ENCODE measurements around the gene SSBP4. TPM values are rescaled to one million over a fixed set of nuclear protein-coding genes. Genes with fewer than 3 reads are reported as not detected.

The SSBP4 gene
- total and polyA plus RNA-seq, 2 experiments from 2014 or later = 46.9 to 169 TPM

DNA sequence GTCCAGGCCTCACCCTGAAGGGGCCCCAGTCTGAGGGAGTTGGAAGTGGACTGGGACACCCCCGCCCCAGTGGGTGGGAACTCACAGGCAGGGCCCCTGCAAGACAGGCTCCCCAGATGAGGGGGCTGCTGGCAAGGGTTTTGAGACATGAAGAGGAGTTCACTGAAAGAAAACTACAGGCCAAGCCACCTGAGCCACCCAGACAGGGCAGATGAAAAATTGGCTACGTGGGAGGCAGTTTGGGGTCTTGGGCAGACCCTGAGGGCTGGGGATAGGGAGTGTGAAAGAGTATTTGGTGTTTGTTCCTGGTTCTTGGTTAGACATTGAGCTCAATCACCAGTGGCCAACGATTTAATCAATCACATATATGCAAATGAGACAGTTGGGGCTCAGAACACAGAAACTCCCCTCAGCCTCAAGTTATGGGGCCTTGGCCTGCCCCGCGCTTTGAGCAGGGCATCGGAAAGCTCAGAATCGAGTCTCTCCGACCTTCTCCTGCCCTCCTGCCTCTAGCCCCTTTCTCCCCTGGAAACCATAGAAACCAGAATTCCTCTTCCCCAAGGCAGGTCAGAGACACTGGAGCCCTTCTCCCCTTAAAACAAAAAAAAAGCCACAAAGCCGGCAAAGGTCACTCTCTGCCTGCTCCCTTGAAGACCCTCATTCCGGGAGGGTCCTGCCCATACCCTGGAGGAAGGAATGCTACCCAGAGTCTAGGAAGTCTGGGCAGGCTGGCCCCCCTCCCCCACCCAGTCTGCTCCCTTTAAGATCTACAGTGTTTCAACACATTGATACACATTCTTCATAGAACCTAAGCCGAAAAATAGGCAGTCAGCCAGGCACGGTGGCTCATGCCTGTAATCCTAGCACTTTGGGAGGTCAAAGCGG is 20.1 kb downstream of the SSBP4 start:
- H2AFZ ChIP-seq = no peak overlapping the region
- no peaks in the 10 kb centered on the region for H3K4me1 ChIP-seq (ENCODE audit: insufficient read depth)
- 57 to 61% methylated on average over 13 of the region's 13 CpGs for WGBS, 2 experiments (ENCODE audit: low coverage in 1 of 2, low lambda C conversion rate in 2 of 2, missing lambda C conversion rate in 2 of 2)
- H3K9ac ChIP-seq = no peak overlapping the region
- no peak overlapping the region for H3K27ac ChIP-seq
- no peak for TF ChIP-seq EZH2 (IDR thresholded peaks at IDR 0.05; ENCODE audit: insufficient read depth, poor library complexity, severe bottlenecking)
- TF ChIP-seq EZH2phosphoT487 (IDR thresholded peaks at IDR 0.05; ENCODE audit: insufficient read depth, low read depth) = no peak
- H3K27me3 ChIP-seq (replicated peaks; ENCODE audit: insufficient read depth) = no peaks in the 10 kb centered on the region
- H3F3A ChIP-seq (ENCODE audit: insufficient read depth) = peaks cover 23% of the 10 kb centered on the region
- H4K20me1 ChIP-seq (ENCODE audit: insufficient read depth) = no peaks in the 10 kb centered on the region
- in situ Hi-C loops (cut with MboI) = no loop called here
- no peaks in the 10 kb centered on the region for H3K9me2 ChIP-seq (ENCODE audit: insufficient read depth)
- H3K4me2 ChIP-seq (ENCODE audit: unreplicated experiment) = no peak overlapping the region
- H3K9me3 ChIP-seq (ENCODE audit: low read depth) = no peaks in the 10 kb centered on the region
- no peak overlapping the region for H3K4me3 ChIP-seq
- H3K79me2 ChIP-seq (ENCODE audit: insufficient read depth) = no peaks in the 10 kb centered on the region
- peaks cover 3% of the 10 kb centered on the region; the same call in 1 of the 2 replicates for H3K36me3 ChIP-seq (ENCODE audit: low read depth)
- peak; percentile 53 for DNase-seq

DNA sequence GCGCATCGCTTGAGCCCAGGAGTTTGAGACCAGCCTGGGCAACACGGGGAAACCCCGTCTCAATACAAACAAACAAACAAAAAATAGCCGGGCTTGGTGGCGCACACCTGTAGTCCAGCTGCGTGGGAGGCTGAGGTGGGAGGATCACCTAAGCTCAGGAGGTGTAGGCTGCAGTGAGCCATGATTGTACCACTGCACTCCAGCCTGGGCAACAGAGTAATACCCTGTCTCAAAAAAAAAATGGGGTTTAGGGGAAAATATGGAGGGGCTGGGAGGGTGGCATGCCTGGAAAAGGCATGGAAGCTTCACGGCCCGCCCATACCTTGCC is 20.7 kb downstream of the SSBP4 start:
- no peak overlapping the region for H3K4me3 ChIP-seq
- H3K4me1 ChIP-seq (ENCODE audit: insufficient read depth) = no peaks in the 10 kb centered on the region
- H3K9ac ChIP-seq = no peak overlapping the region
- peaks cover 23% of the 10 kb centered on the region for H3F3A ChIP-seq (ENCODE audit: insufficient read depth)
- no peak overlapping the region for H2AFZ ChIP-seq
- H3K36me3 ChIP-seq (ENCODE audit: low read depth) = peaks cover 8% of the 10 kb centered on the region; the same call in 1 of the 2 replicates
- WGBS, 2 experiments (ENCODE audit: low coverage in 1 of 2, low lambda C conversion rate in 2 of 2, missing lambda C conversion rate in 2 of 2) = 95 to 98% methylated on average over 9 of the region's 9 CpGs
- H3K9me3 ChIP-seq (ENCODE audit: low read depth) = no peaks in the 10 kb centered on the region
- H3K27me3 ChIP-seq (replicated peaks; ENCODE audit: insufficient read depth) = no peaks in the 10 kb centered on the region
- no peaks in the 10 kb centered on the region for H3K9me2 ChIP-seq (ENCODE audit: insufficient read depth)
- no peak overlapping the region for H3K4me2 ChIP-seq (ENCODE audit: unreplicated experiment)
- H4K20me1 ChIP-seq (ENCODE audit: insufficient read depth) = no peaks in the 10 kb centered on the region
- no peak for TF ChIP-seq EZH2phosphoT487 (IDR thresholded peaks at IDR 0.05; ENCODE audit: insufficient read depth, low read depth)
- no peak for TF ChIP-seq EZH2 (IDR thresholded peaks at IDR 0.05; ENCODE audit: insufficient read depth, poor library complexity, severe bottlenecking)
- H3K27ac ChIP-seq = no peak overlapping the region
- H3K79me2 ChIP-seq (ENCODE audit: insufficient read depth) = no peaks in the 10 kb centered on the region
- in situ Hi-C loops (cut with MboI) = no loop called here
- no peak for DNase-seq

DNA sequence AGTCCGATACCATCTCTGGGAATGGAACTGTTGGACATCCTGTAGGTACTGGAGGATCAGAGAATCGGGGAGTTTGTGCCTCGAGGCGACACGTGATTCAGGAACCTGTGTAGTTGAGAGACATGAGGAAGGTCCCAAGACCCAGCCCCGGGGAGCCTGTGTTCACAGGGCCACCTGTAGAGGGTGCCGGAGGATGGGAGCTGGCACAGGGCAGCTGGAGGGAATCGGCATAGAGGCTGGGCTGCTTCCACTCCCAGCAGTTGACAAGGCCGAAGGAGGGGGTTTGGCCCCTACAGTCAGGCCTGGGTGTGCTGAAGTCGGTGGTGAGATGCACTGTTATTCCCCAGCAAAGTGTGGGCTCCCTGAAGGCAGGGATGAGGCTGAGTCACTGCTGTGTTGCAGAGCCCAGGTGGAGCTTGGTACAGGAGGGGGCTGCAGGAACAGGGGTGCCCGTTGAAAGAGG is 21.2 kb downstream of the SSBP4 start:
- no peak overlapping the region for H3K9ac ChIP-seq
- WGBS, 2 experiments (ENCODE audit: low coverage in 1 of 2, low lambda C conversion rate in 2 of 2, missing lambda C conversion rate in 2 of 2) = 52 to 53% methylated on average over 11 of the region's 11 CpGs
- H3K79me2 ChIP-seq (ENCODE audit: insufficient read depth) = no peaks in the 10 kb centered on the region
- H3K4me2 ChIP-seq (ENCODE audit: unreplicated experiment) = no peak overlapping the region
- no peak overlapping the region for H3K4me3 ChIP-seq
- no peaks in the 10 kb centered on the region for H4K20me1 ChIP-seq (ENCODE audit: insufficient read depth)
- H3K9me2 ChIP-seq (ENCODE audit: insufficient read depth) = no peaks in the 10 kb centered on the region
- no peak overlapping the region for H2AFZ ChIP-seq
- H3K27ac ChIP-seq = no peak overlapping the region
- H3K9me3 ChIP-seq (ENCODE audit: low read depth) = no peaks in the 10 kb centered on the region
- TF ChIP-seq EZH2phosphoT487 (IDR thresholded peaks at IDR 0.05; ENCODE audit: insufficient read depth, low read depth) = no peak
- no peak for TF ChIP-seq EZH2 (IDR thresholded peaks at IDR 0.05; ENCODE audit: insufficient read depth, poor library complexity, severe bottlenecking)
- DNase-seq = peak; percentile 39
- peaks cover 8% of the 10 kb centered on the region; the same call in 1 of the 2 replicates for H3K36me3 ChIP-seq (ENCODE audit: low read depth)
- peaks cover 23% of the 10 kb centered on the region for H3F3A ChIP-seq (ENCODE audit: insufficient read depth)
- no peaks in the 10 kb centered on the region for H3K27me3 ChIP-seq (replicated peaks; ENCODE audit: insufficient read depth)
- in situ Hi-C loops (cut with MboI) = no loop called here
- no peaks in the 10 kb centered on the region for H3K4me1 ChIP-seq (ENCODE audit: insufficient read depth)

DNA sequence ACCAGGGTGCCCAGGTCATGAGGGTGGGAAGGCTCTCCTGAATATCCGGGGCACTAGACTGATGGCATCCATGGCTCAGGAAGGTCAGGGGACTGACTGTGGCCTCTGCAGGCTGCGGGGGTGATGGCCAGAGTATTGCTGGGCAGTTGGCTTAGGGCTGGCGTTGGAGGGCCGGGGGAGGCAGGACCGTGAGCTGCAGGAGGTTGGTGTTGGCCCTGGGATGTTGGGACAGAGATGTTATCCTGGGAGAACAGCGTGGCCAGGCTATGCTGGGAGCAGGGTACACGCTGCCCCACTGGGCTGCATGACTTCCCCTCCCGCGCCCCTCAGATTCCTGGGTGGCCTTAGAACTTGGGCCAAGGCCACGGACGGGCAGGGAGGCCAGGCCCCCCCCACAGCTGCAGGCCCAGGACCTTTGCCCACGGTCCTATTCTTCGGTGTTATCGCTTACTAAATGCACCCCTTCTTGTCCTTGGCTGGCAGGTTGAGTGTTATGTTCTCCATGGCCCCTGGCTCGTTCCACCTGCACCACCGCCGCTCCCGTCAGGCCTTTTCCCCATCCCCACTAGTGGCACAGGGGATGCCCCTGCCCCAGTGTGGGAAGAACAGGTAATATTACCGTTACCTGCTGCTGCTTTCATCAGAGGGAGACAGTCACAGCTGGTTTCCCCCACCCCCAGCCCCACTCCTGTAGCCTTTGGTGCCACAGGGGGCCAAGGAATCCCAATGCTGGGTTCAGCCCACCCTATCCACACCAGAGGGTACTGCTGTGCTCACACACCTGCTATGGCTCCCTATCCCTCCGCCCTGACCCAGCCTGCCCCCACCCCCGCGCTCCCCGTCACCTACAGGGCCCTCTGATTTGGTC is 22.0 kb downstream of the SSBP4 start:
- DNase-seq = no peak
- Histone ChIP-seq H3K36me3 (ENCODE audit: low read depth) (peaks cover 8% of the 10 kb centered on the region; the same call in 1 of the 2 replicates), H3K9ac (no peak overlapping the region), H3K27me3 (replicated peaks; ENCODE audit: insufficient read depth) (no peaks in the 10 kb centered on the region), H3K9me3 (ENCODE audit: low read depth) (no peaks in the 10 kb centered on the region), H3K9me2 (ENCODE audit: insufficient read depth) (no peaks in the 10 kb centered on the region), H4K20me1 (ENCODE audit: insufficient read depth) (no peaks in the 10 kb centered on the region), H3K4me3 (no peak overlapping the region), H3K4me2 (ENCODE audit: unreplicated experiment) (no peak overlapping the region), H3F3A (ENCODE audit: insufficient read depth) (peaks cover 23% of the 10 kb centered on the region), H3K27ac (no peak overlapping the region), H2AFZ (no peak overlapping the region), H3K4me1 (ENCODE audit: insufficient read depth) (no peaks in the 10 kb centered on the region), H3K79me2 (ENCODE audit: insufficient read depth) (no peaks in the 10 kb centered on the region)
- TF ChIP-seq EZH2phosphoT487 (IDR thresholded peaks at IDR 0.05; ENCODE audit: insufficient read depth, low read depth) (no peak), EZH2 (IDR thresholded peaks at IDR 0.05; ENCODE audit: insufficient read depth, poor library complexity, severe bottlenecking) (no peak)
- in situ Hi-C loops (cut with MboI) = no loop called here
- WGBS, 2 experiments (ENCODE audit: low coverage in 1 of 2, low lambda C conversion rate in 2 of 2, missing lambda C conversion rate in 2 of 2) = 86 to 93% methylated on average over 21 to 23 of the region's 23 CpGs

Data from GM23248 (cell line).